NOMO-1 treated with dmso at 0.1 percent for 144 hours (cell line): ENCODE results near the gene ACSL5.
"Not testable (repeated sequence)": the region's sequence is repeated elsewhere in the genome, so short reads cannot be mapped to it uniquely, and the experiment has no call there.

Experiments used
- DNase-seq: peaks from one replicate; lab custom pipeline; 2025; ENCODE audit not compliant: unreplicated experiment; lab: John Stamatoyannopoulos, UW

ACSL5 gene

DNA sequence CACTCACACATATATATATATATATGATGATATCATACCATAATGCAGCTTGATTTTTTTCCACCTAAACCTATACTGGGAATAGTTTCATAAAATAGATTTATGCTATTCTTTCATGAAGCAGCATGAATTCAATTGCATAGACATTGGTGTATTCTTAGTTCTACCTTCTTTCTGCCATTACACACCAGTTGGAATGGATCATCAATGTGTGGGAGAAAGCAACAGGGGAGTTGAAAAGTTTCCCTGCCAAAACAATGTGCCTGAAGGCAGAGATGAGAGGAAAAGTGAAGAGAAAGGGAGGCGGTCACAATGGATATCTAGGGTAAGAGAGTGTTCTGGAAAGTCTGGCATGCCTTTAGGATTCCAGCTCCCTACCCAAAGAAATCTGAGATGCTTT is 25.2 kb upstream of the ACSL5 start:
- DNase-seq = no peak

DNA sequence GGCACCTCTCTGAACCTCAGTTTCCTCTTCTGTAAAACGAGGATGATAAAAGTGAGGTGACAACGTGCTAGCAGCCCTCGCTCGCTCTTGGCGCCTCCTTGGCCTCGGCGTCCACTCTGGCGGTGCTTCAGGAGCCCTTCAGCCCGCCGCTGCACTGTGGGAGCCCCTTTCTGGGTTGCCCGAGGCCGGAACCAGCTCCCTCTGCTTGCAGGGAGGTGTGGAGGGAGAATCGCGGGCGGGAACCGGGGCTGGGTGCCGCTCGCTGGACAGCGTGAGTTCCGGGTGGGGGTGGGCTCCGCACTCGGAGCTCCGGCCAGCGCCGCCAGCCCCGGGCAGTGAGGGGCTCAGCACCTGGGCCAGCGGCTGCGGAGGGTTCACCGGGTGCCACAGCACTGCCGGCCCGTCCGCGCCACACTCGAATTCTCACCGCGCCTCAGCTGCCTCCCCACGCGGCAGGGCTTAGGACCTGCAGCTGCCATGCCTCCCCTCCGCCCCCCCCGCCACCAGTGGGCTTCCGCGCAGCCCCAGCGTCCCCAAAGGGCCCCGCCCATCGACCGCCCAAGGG is 24.3 kb upstream of the ACSL5 start:
- DNase-seq = no peak

- DNase-seq = no peak
Measured at GRCh38 chr10:112351146-112351545, 22.8 kb upstream of the ACSL5 start.

GRCh38 chr10:112352044-112352443 is 21.9 kb upstream of the ACSL5 start:
- no peak for DNase-seq

DNA sequence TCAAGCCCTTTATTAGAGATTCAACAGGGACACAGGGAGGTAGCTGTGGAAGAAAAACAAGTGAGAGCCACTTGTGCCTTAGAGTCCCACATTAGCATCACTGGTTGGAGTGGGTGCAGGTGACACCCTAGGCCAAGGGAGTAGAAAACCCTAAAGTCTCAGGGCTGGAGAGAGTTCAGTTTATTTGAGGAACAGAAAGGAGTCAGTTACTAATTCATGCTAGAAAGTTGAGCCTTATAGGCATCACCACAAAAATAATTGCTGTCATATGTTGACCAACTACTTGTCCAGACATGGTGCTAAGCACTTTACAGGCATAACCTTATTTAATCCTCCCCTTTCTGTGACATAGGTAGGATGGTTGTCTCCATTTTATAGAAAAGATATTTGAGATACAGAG is 20.9 kb upstream of the ACSL5 start:
- no peak for DNase-seq

- no peak for DNase-seq
Measured at GRCh38 chr10:112356686-112357085, 17.2 kb upstream of the ACSL5 start.

GRCh38 chr10:112359606-112360307 is 14.2 kb upstream of the ACSL5 start:
- DNase-seq = no peak

DNA sequence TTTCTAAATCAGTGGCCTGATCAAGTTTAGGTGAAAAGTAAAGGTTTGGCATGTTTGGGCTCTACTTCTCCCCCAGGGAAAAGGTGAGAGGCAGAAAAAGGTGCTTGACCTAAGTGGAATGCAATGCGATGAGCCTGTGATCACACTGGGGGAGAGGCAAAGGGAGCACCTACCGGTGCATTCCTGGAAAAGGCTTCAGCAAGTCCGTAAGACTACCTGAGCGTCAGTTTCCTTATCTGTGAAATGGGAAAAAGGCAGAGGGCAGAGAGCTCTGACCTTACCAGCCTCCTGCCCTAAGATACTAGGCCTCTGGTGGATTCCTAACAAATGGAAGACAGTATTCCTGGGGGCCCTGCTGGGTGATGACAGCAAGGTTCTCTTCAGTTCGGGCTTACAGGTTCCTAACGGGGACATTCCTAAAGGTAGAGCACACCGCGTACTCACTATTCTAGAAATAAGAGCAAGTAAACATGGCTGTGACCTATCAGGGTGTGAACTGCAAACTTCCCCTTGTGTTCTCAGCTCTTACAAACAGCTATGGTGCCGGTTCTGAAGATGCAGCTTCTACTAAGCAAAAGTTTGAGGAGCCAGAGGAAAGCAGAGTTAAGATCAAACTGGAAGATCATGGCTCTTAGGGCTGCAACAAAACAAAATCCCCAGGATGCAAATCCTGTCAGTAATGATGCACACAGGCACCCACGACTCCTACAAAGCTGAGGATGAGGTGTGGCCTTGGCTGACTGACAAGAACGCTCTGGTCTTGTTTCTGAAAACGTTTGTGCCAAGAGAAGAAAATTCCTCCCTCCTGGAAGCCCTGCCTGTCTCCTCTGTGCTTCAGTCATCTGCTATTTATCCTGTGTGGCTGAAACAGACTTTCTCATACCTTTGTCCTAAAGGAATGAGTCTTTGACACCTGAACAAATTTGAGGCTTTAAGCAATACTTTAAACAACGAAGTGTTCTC is 13.3 kb upstream of the ACSL5 start:
- no peak for DNase-seq

GRCh38 chr10:112361951-112362751 is 11.8 kb upstream of the ACSL5 start:
- DNase-seq = no peak

- no peak for DNase-seq
Measured at GRCh38 chr10:112362833-112363232, 11.1 kb upstream of the ACSL5 start.

- DNase-seq = no peak
Measured at GRCh38 chr10:112363696-112364688, 9.9 kb upstream of the ACSL5 start.

- no peak for DNase-seq
Measured at GRCh38 chr10:112365014-112365432, 8.9 kb upstream of the ACSL5 start.

DNA sequence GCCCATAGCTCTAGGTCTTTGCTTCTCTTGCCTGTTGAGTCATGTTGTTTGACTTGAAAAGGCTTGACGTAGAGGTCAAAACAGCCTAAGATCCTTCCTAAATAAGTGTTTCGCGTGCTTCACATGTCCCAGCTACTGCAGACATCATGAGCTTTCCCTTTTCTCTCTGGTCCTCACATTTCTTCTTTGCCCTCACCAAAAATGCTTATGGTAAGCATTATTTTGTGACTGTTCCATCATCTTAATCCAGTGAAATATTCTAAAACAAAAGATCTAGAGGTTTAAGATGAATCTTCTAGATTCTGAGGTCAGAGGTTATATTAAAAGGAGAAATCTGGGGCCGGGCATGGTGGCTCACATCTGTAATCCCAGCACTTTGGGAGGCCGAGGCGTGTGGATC is 8.5 kb upstream of the ACSL5 start:
- DNase-seq = no peak

GRCh38 chr10:112366992-112367391 is 6.9 kb upstream of the ACSL5 start:
- no peak for DNase-seq

- DNase-seq = no peak
Measured at GRCh38 chr10:112367516-112367915, 6.4 kb upstream of the ACSL5 start.

DNA sequence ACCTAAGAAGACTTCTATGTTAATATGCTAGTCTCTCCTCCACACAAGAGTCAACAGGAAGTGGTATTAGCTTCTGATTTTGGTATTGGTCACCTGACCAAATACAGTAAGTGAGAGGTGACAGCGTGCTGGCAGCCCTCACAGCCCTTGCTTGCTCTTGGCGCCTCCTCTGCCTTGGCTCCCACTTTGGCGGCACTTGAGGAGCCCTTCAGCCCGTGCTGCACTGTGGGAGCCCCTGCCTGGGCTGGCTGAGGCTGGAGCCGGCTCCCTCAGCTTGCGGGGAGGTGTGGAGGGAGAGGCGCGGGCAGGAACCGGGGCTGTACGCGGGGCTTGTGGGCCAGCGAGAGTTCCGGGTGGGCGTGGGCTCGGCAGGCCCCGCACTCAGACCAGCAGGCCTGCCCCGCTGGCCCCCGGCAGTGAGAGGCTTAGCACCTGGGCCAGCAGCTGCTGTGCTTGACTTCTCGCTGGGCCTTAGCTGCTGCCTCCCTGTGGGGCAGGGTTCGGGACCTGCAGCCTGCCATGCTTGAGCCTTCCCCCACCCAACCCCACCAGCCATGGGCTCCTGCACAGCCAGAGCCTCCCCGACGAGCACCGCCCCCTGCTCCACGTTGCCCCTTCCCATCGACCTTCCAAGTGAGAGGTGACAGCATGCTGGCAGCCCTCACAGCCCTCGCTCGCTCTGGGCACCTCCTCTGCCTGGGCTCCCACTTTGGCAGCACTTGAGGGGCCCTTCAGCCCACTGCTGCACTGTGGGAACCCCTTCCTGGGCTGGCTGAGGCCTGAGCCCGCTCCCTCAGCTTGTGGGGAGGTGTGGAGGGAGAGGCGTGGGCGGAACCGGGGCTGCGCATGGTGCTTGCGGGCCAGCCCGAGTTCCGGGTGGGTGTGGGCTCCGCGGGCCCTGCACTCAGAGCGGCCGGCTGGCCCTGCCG is 4.2 kb upstream of the ACSL5 start:
- DNase-seq = no peak

- DNase-seq = no peak
Measured at GRCh38 chr10:112370424-112370819, 3.5 kb upstream of the ACSL5 start.

DNA sequence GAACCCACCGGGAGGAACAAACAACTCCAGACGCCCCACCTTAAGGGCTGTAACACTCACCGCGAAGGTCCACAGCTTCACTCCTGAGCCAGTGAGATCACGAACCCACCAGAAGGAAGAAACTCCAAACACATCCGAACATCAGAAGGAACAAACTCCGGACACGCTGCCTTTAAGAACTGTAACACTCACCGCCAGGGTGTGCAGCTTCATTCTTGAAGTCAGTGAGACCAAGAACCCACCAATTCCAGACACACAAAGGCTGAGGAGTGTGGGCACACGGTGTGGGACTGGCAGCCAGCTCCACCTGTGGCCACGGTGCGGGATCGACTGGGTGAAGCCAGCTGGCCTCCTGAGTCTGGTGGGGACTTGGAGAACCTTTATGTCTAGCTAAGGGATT is 2.6 kb upstream of the ACSL5 start:
- not testable (repeated sequence) for DNase-seq
